HEK293 (cell line): ENCODE data around the gene HIKESHI.

Experiments
- CTCF ChIA-PET: fragments of 350-600 bp; formaldehyde crosslinking; extraction: SDS; loops from one replicate; lab custom pipeline; 2021; ENCODE audit warnings: antibody characterized with exemption; lab: Yijun Ruan, JAX
- POLR2A ChIA-PET: fragments of 300-600 bp; formaldehyde crosslinking; extraction: SDS; loops from one replicate; lab custom pipeline; 2020; ENCODE audit warnings: antibody characterized with exemption, inconsistent platforms; lab: Yijun Ruan, JAX
- H3K27ac ChIP-seq: fragments of 200-500 bp; sonication (Bioruptor generic); 2 replicates; pipeline ENCODE4 v1.5.1; 2014; ENCODE audit warnings: low read depth, low read length, control low read depth, inconsistent platforms; ENCODE audit errors: extremely low read depth
- H3K36me3 ChIP-seq, 2 experiments: fragments of 200-500 bp in 1 of 2; sonication (Bioruptor generic) in 1 of 2; 1 replicate in 1 of 2; 2 replicates in 1 of 2; pipeline ENCODE4 v1.5.1; 2014 to 2017; ENCODE audit warnings: inconsistent platforms in 2 of 2, low read length in 2 of 2; ENCODE audit not compliant: control insufficient read depth in 2 of 2, insufficient read depth in 1 of 2
- H3K4me1 ChIP-seq: fragments of 200-500 bp; sonication (Bioruptor generic); 2 replicates; pipeline ENCODE4 v1.5.1; 2014; ENCODE audit warnings: mild to moderate bottlenecking, low read length, inconsistent platforms; ENCODE audit not compliant: control insufficient read depth, insufficient read depth
- H3K4me3 ChIP-seq: 2 replicates; pipeline ENCODE4 v1.5.1; 2011; ENCODE audit warnings: low read depth, mild to moderate bottlenecking, control low read depth, low read length, moderate library complexity
- H3K9me3 ChIP-seq: fragments of 200-500 bp; sonication (Bioruptor generic); 2 replicates; pipeline ENCODE4 v1.5.1; 2014; ENCODE audit warnings: low read depth, low read length, inconsistent platforms; ENCODE audit not compliant: control insufficient read depth, insufficient read depth
- AEBP2 ChIP-seq: fragments of 450-650 bp; formaldehyde crosslinking; IDR thresholded peaks from 2 replicates; pipeline ENCODE4 v1.5.1; 2016; ENCODE audit warnings: missing biosample characterization, missing genetic modification characterization, borderline replicate concordance
- GLI2 ChIP-seq: fragments of 450-650 bp; formaldehyde crosslinking; IDR thresholded peaks from 2 replicates; pipeline ENCODE4; 2017; ENCODE audit warnings: missing biosample characterization, missing genetic modification characterization, low read depth, borderline replicate concordance
- REST ChIP-seq: fragments of 450-650 bp; formaldehyde crosslinking; IDR thresholded peaks from 2 replicates; pipeline ENCODE4 v1.5.1; 2016; ENCODE audit warnings: missing biosample characterization, missing genetic modification characterization
- SCRT1 ChIP-seq: fragments of 450-650 bp; formaldehyde crosslinking; IDR thresholded peaks from 2 replicates; pipeline ENCODE4 v1.5.1; 2016; ENCODE audit warnings: missing biosample characterization, missing genetic modification characterization, borderline replicate concordance
- SP3 ChIP-seq: fragments of 450-650 bp; formaldehyde crosslinking; IDR thresholded peaks from 2 replicates; pipeline ENCODE4 v1.5.1; 2016; ENCODE audit warnings: missing biosample characterization, missing genetic modification characterization
- ZBTB17 ChIP-seq: fragments of 450-650 bp; formaldehyde crosslinking; IDR thresholded peaks from 2 replicates; pipeline ENCODE4 v1.5.1; 2016; ENCODE audit warnings: missing biosample characterization, missing genetic modification characterization
- ZBTB48 ChIP-seq: fragments of 450-650 bp; formaldehyde crosslinking; IDR thresholded peaks from 2 replicates; pipeline ENCODE4 v1.5.1; 2016; ENCODE audit warnings: missing biosample characterization, missing genetic modification characterization
- ZNF148 ChIP-seq: fragments of 450-650 bp; formaldehyde crosslinking; IDR thresholded peaks from 2 replicates; pipeline ENCODE4 v1.5.0; 2017; ENCODE audit warnings: missing biosample characterization, missing genetic modification characterization, borderline replicate concordance
- ZNF19 ChIP-seq: fragments of 450-650 bp; formaldehyde crosslinking; IDR thresholded peaks from 2 replicates; pipeline ENCODE4; 2016; ENCODE audit warnings: missing biosample characterization, missing genetic modification characterization, low read depth
- ZNF211 ChIP-seq: fragments of 450-650 bp; formaldehyde crosslinking; IDR thresholded peaks from 2 replicates; pipeline ENCODE4 v1.5.1; 2016; ENCODE audit warnings: low read depth, missing biosample characterization, missing genetic modification characterization
- ZNF239 ChIP-seq: fragments of 450-650 bp; formaldehyde crosslinking; IDR thresholded peaks from 2 replicates; pipeline ENCODE4 v1.5.1; 2016; ENCODE audit warnings: missing biosample characterization, missing genetic modification characterization
- ZNF404 ChIP-seq: fragments of 450-650 bp; formaldehyde crosslinking; IDR thresholded peaks from 2 replicates; pipeline ENCODE4 v1.5.1; 2017; ENCODE audit warnings: missing biosample characterization, missing genetic modification characterization
- ZNF416 ChIP-seq: fragments of 450-650 bp; formaldehyde crosslinking; IDR thresholded peaks from 2 replicates; pipeline ENCODE4 v1.5.1; 2016; ENCODE audit warnings: missing biosample characterization, missing genetic modification characterization
- ZNF600 ChIP-seq: fragments of 450-650 bp; formaldehyde crosslinking; IDR thresholded peaks from 2 replicates; pipeline ENCODE4 v1.5.1; 2016; ENCODE audit warnings: missing biosample characterization, missing genetic modification characterization
- ZNF610 ChIP-seq: fragments of 450-650 bp; formaldehyde crosslinking; IDR thresholded peaks from 2 replicates; pipeline ENCODE4 v1.5.1; 2016; ENCODE audit warnings: missing biosample characterization, missing genetic modification characterization, borderline replicate concordance
- ZNF621 ChIP-seq: fragments of 450-650 bp; formaldehyde crosslinking; IDR thresholded peaks from 2 replicates; pipeline ENCODE4 v1.5.1; 2017; ENCODE audit warnings: missing biosample characterization, missing genetic modification characterization
- ZNF707 ChIP-seq: fragments of 450-650 bp; formaldehyde crosslinking; IDR thresholded peaks from 2 replicates; pipeline ENCODE4 v1.5.1; 2016; ENCODE audit warnings: missing biosample characterization, missing genetic modification characterization
- ZSCAN16 ChIP-seq: fragments of 450-650 bp; formaldehyde crosslinking; IDR thresholded peaks from 2 replicates; pipeline ENCODE4 v1.5.1; 2016; ENCODE audit warnings: missing biosample characterization, missing genetic modification characterization
- TF ChIP-seq, protein P1 (sequence below): fragments of 450-650 bp; formaldehyde crosslinking; IDR thresholded peaks from 2 replicates; pipeline ENCODE4 v1.5.1; 2016; ENCODE audit warnings: missing biosample characterization, missing genetic modification characterization, low read depth

Gene HIKESHI

GRCh38 chr11:86274503-86274902, 27.5 kb upstream of the HIKESHI start:
- Histone ChIP-seq H3K4me1 (no peaks in the 10 kb centered on the region), H3K27ac (no peak overlapping the region), H3K9me3 (no peaks in the 10 kb centered on the region), H3K4me3 (no peak overlapping the region), H3K36me3 (peaks cover 0 to 54% of the 10 kb centered on the region in 2 experiments; a peak in 1 of 3 replicates)
- ChIA-PET POLR2A (no interaction called here), CTCF (interaction anchor here (1.0 to 1.1 kb wide), 2 partner anchors 9 to 10 kb away, joined by 3 read pairs; no protein-coding TSS in a partner anchor)
- TF ChIP-seq ZNF621 (tag by site-specific recombination) (no peak), ZNF19 (no peak), SP3 (tag by site-specific recombination) (no peak), ZNF239 (tag by site-specific recombination) (no peak), GLI2 (tag by site-specific recombination) (no peak), ZSCAN16 (tag by site-specific recombination) (no peak), ZNF707 (no peak), ZNF610 (tag by site-specific recombination) (no peak), REST (tag by site-specific recombination) (no peak), ZNF148 (tag by site-specific recombination) (no peak), ZNF404 (tag by site-specific recombination) (no peak), ZBTB48 (no peak), AEBP2 (no peak), ZNF416 (tag by site-specific recombination) (no peak), SCRT1 (tag by site-specific recombination) (no peak), ZNF211 (no peak), ZBTB17 (tag by site-specific recombination) (no peak), ZNF600 (tag by site-specific recombination) (no peak)
- TF ChIP-seq, protein P1, sequence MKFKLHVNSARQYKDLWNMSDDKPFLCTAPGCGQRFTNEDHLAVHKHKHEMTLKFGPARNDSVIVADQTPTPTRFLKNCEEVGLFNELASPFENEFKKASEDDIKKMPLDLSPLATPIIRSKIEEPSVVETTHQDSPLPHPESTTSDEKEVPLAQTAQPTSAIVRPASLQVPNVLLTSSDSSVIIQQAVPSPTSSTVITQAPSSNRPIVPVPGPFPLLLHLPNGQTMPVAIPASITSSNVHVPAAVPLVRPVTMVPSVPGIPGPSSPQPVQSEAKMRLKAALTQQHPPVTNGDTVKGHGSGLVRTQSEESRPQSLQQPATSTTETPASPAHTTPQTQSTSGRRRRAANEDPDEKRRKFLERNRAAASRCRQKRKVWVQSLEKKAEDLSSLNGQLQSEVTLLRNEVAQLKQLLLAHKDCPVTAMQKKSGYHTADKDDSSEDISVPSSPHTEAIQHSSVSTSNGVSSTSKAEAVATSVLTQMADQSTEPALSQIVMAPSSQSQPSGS (tag by site-specific recombination): no peak
